NCI-H526 (cell line): Measurements from ENCODE around the gene ISOC2.

Source experiments
- DNase-seq, 2 experiments: peaks; one replicate each; lab custom pipeline; 2025; lab: John Stamatoyannopoulos, UW

The ISOC2 gene

DNA sequence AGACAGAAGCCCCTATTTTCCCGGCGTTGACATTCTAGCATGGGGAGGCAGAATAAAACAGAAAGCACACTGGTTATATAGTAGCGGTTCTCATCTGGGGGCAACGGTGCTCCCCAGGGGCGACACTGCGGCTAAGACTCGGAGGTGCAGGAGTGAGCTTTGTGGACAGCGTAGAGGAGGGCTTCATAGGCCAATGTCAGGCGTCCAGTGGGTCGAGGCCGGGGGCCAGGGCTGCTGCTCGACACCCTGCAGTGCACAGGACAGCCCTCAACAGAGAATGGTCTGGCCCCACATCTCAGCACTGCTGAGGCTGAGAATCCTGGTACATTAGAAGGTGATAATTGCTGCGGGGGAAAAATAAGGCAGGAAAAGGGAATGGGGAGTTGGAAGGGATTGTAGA is 16.5 kb upstream of the ISOC2 start:
- DNase-seq = no peak

DNA sequence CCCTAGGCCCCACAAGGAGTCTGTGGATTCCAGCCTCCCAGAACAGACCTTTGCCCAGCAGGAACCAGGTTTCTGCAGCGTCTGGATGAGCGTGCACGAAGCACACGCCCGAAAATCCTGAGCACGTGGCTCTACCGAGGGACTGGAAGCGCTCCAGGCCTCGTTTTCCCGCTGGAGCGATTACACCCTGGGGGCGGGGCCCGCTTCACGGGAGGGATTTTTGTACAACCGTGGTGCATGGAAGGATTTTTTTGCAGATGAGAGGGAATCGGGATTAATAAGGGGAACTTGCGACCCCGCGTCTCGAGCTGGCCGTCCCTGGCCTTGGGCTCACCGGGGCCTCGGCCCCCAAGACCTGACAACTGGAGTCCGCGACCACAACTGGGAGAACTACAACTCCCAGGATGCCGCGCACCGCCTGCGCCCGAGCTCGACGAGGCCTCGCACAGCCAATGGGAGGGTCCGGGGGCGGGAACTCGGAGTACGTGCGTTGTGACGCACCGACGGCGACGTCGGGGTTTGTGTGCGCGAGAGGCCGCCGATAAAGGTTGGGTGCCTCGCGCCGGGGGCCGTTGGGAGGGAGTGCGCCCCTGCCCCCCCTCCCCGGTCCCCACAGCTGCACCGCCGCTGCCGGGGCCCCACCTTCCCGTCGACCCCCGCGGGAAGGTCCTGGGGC is 14.8 kb upstream of the ISOC2 start, which contains the start of gene ZNF628:
Gene ZNF628 (plus strand): TSS at position 518 of the 676 bp plus-strand sequence. CDS start 3,294 bp downstream, outside the sequence.
- peak; percentile 97 to 100 for DNase-seq

DNA sequence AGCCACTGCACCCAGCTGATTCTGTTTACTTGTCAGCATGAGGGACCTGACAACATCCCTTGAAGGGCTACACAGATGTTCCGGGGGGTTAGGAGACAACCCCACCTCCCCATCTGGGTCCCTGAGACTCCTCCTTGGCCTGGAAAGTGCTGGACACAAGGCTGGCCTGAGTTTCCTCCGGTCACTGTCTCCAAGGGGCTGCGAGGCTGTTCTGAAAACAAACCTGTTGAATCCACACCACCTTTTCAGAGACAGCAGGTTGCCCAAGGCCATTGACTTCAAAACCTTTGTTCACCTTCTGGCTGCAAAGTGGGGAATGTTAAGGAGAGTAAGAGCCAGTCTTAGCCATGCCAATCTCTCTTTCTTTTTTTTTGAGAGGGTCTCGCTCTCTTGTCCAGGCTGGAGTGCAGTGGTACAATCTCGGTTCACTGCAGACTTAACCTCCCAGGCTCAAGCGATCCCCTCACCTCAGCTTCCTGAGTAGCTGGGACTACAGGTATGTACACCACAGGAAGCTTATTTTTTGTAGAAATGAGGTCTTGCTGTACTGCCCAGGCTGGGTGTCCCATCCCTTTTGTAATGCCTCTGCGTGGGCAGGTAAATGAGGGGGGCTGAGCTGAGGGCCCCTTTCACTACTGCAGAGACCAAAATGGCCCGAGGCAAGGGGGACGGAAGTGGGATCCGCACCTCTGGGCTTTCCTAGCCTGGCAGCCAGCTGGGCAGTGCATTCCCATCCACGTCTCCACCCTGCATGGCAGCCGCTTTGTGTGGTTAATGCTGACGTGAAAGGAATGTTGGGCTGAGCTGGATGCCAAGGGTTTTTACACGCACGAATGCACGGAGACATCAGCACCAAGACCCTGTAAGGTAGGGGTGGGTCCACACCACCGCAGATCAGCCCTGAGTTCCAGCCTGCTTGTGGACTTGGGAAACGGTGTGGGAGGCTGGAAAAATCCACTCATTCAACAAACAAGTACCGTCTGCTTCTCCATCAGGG is 13.1 kb upstream of the ISOC2 start:
- DNase-seq = no peak

DNA sequence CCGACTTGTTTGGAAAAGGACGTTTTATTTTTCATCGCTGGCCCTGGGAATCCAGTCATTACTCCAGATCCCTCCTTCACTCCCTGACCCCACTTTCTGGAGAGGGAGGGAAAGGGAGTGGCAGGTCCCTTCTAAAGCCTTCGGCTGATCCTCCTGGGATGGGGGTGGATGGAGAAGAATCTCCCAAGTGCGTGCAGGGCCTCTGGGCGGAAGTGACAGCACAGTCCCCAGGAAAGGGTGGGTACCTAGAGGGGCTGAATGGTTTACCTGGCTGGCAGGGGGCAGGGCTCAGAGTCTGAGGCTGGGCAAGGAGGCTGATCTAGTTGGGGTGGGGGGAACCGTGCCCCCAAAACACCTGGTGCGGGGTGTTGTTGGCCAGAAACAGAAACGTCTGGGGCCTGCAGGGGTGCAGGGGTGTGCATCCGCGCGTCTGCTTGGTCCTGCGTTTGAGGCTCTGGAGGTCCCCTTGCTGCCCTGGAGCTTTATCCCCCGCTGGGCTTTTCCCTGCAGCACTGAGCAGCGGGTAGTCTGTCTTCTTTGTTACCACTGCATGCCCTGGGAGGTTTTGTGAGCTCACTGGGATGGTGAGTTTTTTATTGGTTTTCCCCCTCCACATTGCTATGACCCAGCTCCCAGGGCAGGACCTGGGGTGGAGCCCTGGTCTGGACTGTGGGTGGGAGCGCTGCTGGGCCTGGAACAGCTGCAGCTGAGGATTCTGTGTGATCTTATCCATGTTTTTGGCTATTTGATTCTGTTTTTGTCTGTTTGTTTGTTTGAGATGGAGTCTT is 12.0 kb upstream of the ISOC2 start:
- DNase-seq = no peak

DNA sequence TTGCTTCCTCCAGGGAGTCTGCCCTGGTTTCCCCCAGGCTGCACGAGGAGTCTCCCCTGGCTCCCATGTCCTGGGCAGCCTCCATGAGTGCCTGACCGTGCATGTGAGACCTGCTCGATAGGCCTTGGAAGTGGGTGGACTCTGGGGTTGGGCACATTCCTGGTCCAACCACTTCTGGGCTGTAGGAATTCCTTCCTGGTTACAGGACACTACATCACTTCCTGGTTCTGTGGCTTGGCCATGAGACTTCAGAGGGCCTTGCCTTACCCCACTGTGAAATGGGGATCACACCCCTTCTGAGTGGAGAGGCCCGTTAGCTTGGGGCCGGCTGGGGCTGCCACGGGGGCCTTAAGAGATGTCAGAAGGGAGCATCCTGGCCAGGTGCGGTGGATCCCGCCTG is 11.0 kb upstream of the ISOC2 start:
- no peak for DNase-seq

DNA sequence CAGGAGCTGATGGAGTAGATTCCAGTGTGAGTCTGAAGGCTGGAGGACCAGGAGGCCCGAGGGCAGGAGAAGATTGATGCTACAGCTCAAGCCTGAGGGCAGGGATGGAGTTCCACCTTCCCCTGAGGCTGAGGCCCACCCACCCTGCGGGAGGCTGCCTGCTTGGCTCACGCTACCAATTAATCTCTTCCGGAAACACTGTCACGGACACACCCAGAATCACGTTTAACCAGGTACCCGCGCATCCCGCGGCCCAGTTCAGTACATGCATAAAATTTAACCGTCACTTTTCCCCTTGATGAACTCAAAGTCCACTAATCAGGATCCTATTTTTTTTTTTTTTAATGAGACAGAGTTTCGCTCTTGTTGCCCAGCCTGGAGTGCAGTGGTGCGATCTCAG is 9.8 kb upstream of the ISOC2 start:
- no peak for DNase-seq

DNA sequence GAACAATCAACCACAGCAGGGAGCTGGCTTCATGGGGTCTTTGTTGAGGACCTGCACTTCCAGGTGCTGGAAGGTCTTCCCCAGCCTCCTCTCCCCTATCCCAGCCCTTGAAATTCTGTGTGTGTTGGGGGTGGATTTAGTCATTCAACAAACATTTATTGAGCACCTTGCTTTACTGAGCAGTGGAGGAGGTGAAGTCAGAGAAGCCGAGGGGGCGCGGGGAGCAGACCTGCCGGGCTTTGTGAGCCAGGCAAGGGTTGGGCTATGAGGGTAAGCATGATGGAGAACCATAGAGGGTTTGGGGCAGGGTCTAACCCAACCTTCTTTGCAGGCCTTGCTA is 6.6 kb upstream of the ISOC2 start:
- no peak for DNase-seq

DNA sequence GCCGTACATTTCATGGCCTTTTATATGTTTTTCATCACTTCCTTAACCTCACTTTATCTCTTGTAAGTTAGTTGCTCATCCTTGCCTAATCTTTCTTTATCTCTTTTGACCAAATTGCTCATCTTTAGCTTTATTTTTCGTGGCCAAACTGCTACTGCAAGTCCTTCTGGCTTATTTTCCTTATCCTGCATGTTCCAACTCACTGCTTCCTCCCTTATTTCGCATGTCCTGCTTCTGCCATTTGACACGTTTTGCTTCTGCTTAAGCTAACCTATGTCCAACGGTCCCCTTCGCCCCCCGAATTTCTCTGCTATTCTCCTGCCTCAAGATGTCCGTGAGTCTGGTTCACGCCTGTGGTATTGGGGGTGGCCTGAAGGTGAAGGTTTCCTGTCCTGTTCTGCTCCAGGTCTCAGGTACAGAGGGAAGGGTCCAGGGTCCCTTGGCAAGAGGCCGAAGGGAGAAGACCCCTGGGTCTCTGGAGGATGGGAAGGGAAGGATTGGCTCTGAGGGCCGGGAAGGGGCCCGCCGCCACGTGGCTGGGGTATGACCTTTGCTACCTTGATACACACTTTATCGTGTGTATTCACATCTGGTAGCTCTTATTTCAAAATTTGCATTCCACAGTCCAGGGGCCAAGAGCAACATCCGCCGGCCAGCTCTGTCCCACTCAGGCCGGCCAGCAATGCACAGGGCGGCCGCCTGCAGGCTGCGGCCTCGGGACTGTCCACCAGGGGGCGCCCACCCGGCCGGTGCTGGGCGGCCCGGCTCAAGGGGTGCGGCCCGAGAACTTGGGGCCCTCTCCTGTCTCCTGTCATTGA is 6.0 kb upstream of the ISOC2 start:
- peak in 1 of 2 experiments; percentile 55 for DNase-seq

DNA sequence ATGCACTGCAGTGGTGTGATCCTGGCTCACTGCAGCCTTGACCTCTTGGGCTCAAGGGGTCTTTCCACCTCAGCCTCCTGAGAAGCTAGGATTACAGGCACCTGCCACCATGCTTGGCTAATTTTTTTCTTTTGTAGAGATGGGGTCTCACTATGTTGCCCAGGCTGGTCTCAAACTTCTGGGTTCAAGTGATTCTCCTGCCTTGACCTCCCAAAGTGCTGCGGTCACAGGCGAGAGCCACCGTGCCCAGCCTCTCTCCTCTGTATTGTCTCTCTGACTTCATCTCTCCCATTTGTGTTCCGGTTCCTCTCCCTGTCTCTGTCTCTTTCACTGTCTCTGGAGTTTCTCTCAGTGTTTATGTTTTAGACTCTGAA is 4.8 kb upstream of the ISOC2 start:
- no peak for DNase-seq

DNA sequence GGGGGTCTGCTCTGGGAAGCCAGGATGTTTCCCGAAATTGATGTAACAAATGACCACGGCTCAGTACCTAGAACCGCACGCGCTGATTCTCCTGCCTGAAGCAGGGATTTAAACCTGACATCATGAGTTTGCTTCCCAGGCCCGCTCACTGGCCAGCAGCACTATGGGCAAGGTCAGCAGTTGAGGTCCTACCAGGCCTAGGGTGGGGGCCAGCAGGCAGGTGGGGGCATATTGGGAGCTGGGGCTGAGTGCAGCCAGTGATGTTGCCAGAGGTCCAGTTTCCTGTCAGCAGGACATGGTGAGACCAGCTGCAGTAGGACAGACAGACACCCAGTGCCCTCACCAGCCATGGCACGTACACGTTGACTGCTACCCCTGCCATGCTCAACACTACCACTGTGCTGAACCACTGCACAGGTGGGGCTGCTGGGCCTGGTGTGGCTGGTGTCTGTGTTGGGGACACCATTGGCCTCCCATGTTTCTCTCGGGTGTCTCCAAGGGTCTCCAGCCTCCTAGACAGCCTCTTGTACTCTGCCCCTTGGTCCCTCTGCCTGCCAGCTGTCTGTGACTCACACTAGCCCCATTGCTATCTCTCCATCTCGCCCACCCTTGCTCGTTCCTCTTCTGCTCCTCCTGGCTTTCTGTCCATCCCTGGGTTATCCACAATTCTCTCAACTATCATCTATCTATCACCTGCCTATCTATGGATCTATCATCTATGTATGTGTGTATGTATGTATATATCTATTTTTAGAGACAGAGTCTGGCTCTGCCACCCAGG is 4.2 kb upstream of the ISOC2 start:
- no peak for DNase-seq

DNA sequence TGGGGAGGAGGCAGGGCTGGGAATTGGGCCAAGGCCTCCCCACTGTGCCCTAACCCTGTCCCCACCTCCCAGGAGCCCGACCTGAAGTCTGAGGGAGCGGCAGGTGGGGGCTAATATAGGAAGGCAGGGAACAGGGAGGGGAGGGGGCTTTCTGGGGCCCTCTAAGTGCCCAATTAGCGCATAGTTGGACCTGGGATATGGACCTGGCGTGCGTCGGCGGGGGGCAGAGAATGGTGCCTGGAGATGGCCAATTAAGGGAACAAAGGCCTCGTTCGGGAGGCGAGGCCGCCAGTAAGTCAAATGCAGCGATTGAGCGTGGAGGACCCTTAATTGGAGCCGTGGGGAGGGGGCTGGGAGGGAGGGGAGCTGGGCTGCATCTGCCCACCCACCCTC is 3.2 kb upstream of the ISOC2 start, which contains the start of gene C19orf85:
Gene C19orf85 (minus strand): TSS at position 90 of the 393 bp plus-strand sequence. CDS start 197 bp downstream, outside the sequence.
- no peak for DNase-seq

DNA sequence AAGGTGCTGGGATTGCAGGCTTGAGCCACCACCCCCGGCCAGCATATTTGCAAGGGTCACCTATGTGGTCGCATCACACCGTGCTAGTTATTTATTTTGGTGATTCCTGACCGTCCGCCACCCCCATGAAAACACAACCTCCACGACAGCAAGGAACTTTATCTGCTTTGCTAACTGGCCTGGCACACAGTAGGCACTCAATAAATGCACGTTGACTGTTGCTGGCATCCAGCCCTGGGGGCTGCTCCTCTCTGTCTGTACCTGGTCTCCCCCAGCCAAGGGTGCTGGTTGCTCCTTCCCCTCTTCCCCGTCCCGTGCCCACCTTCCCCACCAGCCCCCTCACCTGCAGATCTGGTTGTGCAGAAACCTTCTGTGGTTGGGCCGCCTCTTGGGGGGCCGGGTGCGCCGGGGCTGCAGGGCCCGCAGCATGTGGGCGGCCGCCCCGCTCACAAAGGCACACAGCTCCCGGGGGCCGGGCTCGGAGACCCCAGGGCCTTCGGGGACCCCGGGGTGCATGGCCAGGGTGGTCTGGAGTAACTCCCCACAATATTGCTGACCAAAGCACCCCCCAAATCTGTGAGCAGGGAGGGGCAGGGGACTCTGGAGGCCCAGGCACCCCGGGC is 2.7 kb upstream of the ISOC2 start:
- DNase-seq = no peak

DNA sequence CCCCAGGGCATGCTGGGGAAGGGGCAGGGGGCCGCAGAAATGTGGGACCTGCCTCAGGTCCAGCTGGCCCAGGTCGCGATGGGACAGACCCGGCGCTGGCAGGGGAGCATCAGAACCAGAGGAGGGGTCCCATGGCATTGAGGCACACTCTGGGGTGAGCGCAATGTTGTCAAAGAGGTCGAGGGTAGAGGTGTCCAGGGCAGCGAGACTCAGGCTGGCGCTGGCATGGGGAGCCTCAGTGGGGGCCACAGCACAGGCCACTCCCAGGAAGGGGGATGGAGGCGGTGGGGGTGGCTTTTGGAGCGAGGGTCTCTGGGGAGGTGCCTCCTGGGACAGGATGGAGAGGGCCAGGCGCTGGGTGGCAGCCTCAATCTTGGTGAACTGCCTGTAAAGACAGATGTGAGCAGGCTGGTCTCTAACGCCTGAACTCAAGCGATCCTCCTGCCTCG is 2.2 kb upstream of the ISOC2 start:
- DNase-seq = no peak

DNA sequence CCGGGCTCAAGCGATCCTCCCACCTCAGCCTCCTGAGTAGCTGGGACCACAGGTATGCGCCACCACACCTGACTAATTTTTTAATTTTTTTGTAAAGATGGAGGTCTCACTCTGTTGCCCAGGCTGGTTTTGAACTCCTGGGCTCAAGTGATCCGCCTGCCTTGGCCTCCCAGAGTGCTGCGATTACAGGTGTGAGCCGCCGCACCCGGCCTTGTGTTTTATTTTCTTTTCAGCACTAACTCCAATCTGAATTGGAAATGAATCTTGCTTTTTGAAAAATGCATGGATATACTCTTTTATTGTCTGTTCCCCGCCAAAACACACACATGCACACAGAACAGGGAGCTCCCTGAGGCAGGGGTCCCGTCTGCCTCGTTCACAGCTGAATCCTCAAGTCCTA is 1.3 kb upstream of the ISOC2 start:
- DNase-seq = no peak

DNA sequence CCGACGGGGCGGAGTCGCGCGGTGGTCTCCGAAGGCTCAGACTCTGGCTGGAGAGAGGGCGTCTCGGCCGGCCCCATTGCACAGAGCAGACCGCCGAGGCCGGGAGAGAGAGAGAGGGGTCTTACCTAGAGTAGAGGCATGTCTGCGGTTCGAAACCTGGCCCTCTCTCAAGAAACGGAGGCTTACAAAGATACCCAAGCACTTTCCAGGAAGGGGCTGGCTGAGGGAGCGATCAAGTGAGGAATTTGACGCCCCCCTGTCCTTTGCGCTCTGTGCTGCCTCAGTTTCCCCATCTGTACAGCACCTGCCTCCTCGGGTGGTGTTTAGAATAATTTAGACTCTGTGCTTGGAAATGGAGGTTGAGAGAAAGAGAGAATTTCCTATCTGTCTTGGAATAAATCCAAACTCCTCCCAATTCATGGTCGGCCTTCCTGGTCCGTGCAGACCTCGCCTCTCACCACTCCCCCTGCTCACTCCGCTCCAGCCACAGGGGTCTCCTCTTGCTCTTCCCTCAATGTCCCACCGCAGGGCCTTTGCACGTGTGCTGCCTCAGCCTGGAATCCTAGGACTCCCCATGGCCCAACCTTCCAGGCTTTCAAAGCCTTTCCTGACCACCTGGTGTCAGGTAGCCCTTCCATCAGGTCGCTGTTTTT is 658 bp upstream of the ISOC2 start:
- no peak for DNase-seq

DNA sequence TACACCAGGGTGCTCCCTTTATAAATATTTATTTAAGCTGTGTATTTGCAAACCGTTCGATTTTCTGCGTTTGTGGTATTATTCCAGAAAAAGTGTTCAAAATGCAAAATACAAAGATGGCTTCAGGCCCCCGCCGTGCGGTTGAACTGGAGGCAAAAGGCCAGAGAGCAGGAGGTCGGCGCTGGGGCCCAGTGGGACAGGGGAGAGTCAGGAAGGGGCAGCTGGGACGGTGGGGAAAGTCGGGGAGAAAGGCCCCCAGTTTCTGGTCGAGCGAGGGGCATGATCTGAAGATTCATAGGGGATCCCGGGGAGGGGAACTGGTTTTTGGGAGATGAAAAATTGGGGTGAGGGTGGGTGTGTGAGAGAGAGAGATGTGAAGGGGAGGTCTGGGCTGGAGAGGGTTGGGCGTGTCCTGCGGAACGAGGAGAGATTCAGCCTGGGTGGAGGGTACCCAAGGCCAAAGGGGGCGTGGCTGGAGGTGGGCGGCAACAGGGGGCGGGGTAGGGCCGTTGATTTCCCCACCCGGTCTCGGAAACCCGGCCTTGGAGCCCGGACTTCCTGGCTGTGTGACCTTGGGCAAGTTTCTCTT is 678 bp downstream of the ISOC2 start:
- DNase-seq = peak; percentile 54 to 92

DNA sequence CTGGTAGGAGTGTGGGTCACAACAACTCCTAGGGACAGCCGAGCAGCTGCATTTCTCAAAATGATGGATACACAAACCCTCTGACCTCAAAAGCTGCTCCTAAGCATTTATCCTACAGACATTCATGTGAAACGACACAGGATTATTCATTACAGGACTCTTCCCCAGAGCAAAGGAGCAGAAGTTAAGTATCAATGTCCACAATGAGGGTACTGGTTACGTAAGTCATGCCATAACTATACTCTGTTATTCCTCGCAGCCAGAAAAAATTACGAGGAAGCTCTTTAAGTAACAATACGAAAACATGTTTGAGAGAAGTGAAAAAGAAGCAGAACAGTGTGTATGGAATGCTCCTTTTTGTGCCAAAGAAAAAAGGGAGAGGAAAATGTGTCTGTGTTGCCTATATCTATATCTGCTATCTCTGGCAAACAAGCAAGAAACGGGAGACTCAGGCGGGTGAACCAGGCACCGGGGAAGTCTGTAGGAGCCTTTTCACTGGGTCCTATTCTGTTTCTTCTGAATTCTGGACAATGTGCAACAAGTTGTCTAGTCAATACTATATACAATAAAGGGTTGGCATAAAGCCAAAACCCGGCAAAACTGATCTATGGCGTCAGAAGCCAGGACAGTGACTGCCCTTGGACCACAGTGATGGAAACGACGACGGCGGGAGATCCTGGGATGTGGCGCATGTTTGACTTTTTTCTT is 1.3 kb downstream of the ISOC2 start:
- no peak for DNase-seq

DNA sequence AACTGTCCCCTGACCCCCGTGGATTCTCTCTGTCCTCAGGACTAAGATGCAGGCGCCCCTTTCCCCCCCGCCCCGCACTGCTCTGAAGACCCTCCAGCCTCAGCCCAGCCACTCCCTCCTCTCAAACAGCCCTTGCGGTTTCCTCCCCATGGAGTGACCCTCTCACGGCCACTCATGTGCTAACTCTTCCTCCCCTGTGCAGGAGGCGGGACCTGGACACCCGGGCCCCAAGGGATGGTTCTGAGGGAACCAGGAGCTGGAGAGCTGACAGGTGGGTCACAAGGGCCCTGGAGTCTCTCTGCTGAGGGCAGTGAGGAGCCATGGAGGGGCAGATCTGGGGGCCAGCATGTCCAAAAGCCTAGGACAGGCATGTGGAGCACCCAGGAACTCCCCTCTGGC is 1.9 kb downstream of the ISOC2 start:
- no peak for DNase-seq
